Spleen (tissue), 7 donors: Measurements from ENCODE around the gene HSP90AB1.

Experiments
- CTCF ChIP-seq, 11 experiments: fragments of 200-600 bp in 7 of 11; fragments of 450-650 bp in 4 of 11; sonication (generic) in 4 of 11; IDR thresholded peaks in 8 of 11; conservative IDR thresholded peaks in 3 of 11; 1 replicate in 7 of 11; 2 replicates in 4 of 11; pipeline versions ENCODE4 v1.4.0 to v1.8.0; 2016 to 2021; ENCODE audit warnings: antibody characterized with exemption in 11 of 11, inconsistent platforms in 4 of 11, mild to moderate bottlenecking in 1 of 11
- POLR2AphosphoS5 ChIP-seq, 3 donors: sonication (generic); formaldehyde crosslinking; IDR thresholded peaks; one replicate each; pipeline ENCODE4 v1.5.1; 2017; ENCODE audit warnings: antibody characterized with exemption in 3 of 3
- donor health status: DM: no; HTN: no; CAD: no; lungs with moderate emphysema.
- donor health status: DM: no; HTN: no; CAD: no.
- donor health status: DM: no; HTN: no; CAD: no.

GRCh38 chr6:44273617-44274016 is 26.7 kb downstream of the HSP90AB1 start:
- no peak for TF ChIP-seq CTCF (IDR thresholded peaks at IDR 0.05 in 8 of 11, conservative IDR thresholded peaks at IDR 0.05 in 3 of 11)
- TF ChIP-seq POLR2AphosphoS5 (IDR thresholded peaks at IDR 0.05), result no peak
